WI38 (cell line): ENCODE results near the gene KLK1.

Experiments
- H3K4me3 ChIP-seq: 2 replicates; pipeline ENCODE4 v1.5.1; 2011; ENCODE audit warnings: low read depth, mild to moderate bottlenecking, control low read depth, low read length
- CTCF ChIP-seq: IDR thresholded peaks from 2 replicates; pipeline ENCODE4 v1.5.1; 2012; ENCODE audit warnings: low read depth, mild to moderate bottlenecking, control low read depth, low read length

The KLK1 gene

GRCh38 chr19:50823389-50824042 is at the start of gene KLK1:
KLK1 (minus strand) TSS chr19:50823787; CDS start chr19:50823748, 39 bp downstream.
- no peak for TF ChIP-seq CTCF
- H3K4me3 ChIP-seq: no peak within 1 kb of the TSS

- TF ChIP-seq CTCF: no peak
- no peak within 1 kb of the TSS for H3K4me3 ChIP-seq
Measured at GRCh38 chr19:50873056-50873455, 49.5 kb upstream of the KLK1 start, which contains the start of gene KLK2. KLK2 (plus strand) TSS chr19:50873439; CDS start chr19:50873474, 35 bp downstream.

- no peak overlapping the region for H3K4me3 ChIP-seq
- TF ChIP-seq CTCF: no peak
Measured at GRCh38 chr19:50870417-50871089, 47.0 kb upstream of the KLK1 start.

GRCh38 chr19:50869479-50869878 is 45.9 kb upstream of the KLK1 start:
- no peak for TF ChIP-seq CTCF
- no peak overlapping the region for H3K4me3 ChIP-seq

- TF ChIP-seq CTCF: no peak
- no peak overlapping the region for H3K4me3 ChIP-seq
Measured at GRCh38 chr19:50861496-50862286, 38.1 kb upstream of the KLK1 start.

- H3K4me3 ChIP-seq: no peak overlapping the region
- no peak for TF ChIP-seq CTCF
Measured at GRCh38 chr19:50861010-50861409, 37.4 kb upstream of the KLK1 start.
